HG03457 (cell line): ENCODE measurements around the gene ZNF664.

ENCODE experiments used
- ATAC-seq: cut with Tn5 transposase; IDR thresholded peaks from one replicate; pipeline ENCODE4 v1.9.1; 2021; ENCODE audit warnings: moderate number of reproducible peaks; ENCODE audit not compliant: unreplicated experiment

The ZNF664 gene

GRCh38 chr12:124006846-124007713 is 34.1 kb downstream of the ZNF664 start:
- ATAC-seq: no peak

- no peak for ATAC-seq
Observed at GRCh38 chr12:124007826-124008570, 35.0 kb downstream of the ZNF664 start.

GRCh38 chr12:124008595-124008994 is 35.6 kb downstream of the ZNF664 start:
- no peak for ATAC-seq

- no peak for ATAC-seq
Observed at GRCh38 chr12:124009781-124010180, 36.8 kb downstream of the ZNF664 start.

GRCh38 chr12:124010687-124011086 is 37.7 kb downstream of the ZNF664 start:
- ATAC-seq: no peak

GRCh38 chr12:124011435-124012115 is 38.6 kb downstream of the ZNF664 start:
- ATAC-seq: no peak

GRCh38 chr12:124013073-124013472 is 40.1 kb downstream of the ZNF664 start:
- no peak for ATAC-seq

GRCh38 chr12:124015494-124016461 is 42.8 kb downstream of the ZNF664 start:
- ATAC-seq: no peak

- ATAC-seq: no peak
Observed at GRCh38 chr12:124017064-124017463, 44.0 kb downstream of the ZNF664 start.

- no peak for ATAC-seq
Observed at GRCh38 chr12:124018539-124018938, 45.5 kb downstream of the ZNF664 start.

- ATAC-seq: no peak
Observed at GRCh38 chr12:124019115-124019514, 46.1 kb downstream of the ZNF664 start.

GRCh38 chr12:124020514-124020949 is 47.5 kb downstream of the ZNF664 start:
- ATAC-seq: no peak

- no peak for ATAC-seq
Observed at GRCh38 chr12:124021007-124021406, 48.0 kb downstream of the ZNF664 start.

- ATAC-seq: no peak
Observed at GRCh38 chr12:124022161-124022560, 49.1 kb downstream of the ZNF664 start.

GRCh38 chr12:124024263-124024678 is 51.3 kb downstream of the ZNF664 start:
- ATAC-seq: no peak

GRCh38 chr12:124024776-124025175 is 51.8 kb downstream of the ZNF664 start:
- no peak for ATAC-seq

- no peak for ATAC-seq
Observed at GRCh38 chr12:124025661-124026060, 52.6 kb downstream of the ZNF664 start.

- ATAC-seq: no peak
Observed at GRCh38 chr12:124026755-124027745, 54.0 kb downstream of the ZNF664 start.
